ENCODE data around the gene CA12. TPM values are rescaled to one million over a fixed set of nuclear protein-coding genes. Genes with fewer than 3 reads are reported as not detected.
A peak's percentile ranks its signal among the peaks of the same experiment; 100 is the strongest.

The CA12 gene
- total and polyA plus RNA-seq, 9 of the 15 experiments (the other 6 are each of a cell fraction or from before 2014, with no cell fraction given), result 0.01 to 0.78 (median 0.15) TPM; not detected in 1

DNA sequence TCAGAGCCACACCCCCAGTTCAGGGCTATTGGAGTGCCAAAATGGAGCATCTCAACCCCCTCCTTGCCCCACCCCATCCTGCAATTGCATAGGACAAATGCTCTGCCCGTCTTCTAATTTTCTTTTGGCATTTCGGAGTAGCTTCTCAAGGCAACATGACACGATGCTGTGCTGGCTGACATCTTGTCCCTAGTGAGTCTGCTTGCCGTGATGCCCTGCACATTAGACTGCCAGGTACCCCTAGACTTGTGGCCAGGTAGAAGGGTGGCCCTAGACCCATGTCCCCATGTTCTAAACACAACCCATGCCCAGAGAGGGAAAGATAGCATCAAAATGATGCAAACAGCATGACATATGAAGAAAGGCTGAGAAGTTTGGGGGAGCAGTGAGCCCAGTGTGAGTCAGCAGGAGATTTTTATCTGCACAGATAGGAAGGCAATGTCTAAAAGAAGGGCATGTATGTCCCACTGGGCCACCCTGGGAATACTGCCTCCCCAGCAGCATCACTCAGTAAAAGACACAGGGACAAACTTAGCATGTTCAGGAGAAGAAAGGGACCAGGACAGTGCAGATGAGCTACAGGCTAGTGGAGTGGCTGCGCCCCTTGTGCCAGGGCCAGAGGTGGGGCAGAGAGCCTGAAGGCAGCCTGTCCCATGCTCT lies 36.8 kb downstream of the CA12 start (continued):
- TF ChIP-seq NR1H2 (CRISPR knock-in tag; IDR thresholded peaks at IDR 0.05), result no peak
- no peak for TF ChIP-seq MXI1 (IDR thresholded peaks at IDR 0.05; ENCODE audit: low read depth, low read length)
- no peak for TF ChIP-seq BDP1 (IDR thresholded peaks at IDR 0.05; ENCODE audit: insufficient read depth, insufficient read length)
- TF ChIP-seq TBL1XR1 (IDR thresholded peaks at IDR 0.05; ENCODE audit: low read length in 2 of 2), result peak in 1 of 2 experiments; percentile 54; a peak in 1 of 4 replicates
- no peak for TF ChIP-seq ZBTB8A (IDR thresholded peaks at IDR 0.05; ENCODE audit: partially characterized antibody)
- TF ChIP-seq NCOA2 (IDR thresholded peaks at IDR 0.05; ENCODE audit: partially characterized antibody in 2 of 2), result no peak
- TF ChIP-seq, protein P1, sequence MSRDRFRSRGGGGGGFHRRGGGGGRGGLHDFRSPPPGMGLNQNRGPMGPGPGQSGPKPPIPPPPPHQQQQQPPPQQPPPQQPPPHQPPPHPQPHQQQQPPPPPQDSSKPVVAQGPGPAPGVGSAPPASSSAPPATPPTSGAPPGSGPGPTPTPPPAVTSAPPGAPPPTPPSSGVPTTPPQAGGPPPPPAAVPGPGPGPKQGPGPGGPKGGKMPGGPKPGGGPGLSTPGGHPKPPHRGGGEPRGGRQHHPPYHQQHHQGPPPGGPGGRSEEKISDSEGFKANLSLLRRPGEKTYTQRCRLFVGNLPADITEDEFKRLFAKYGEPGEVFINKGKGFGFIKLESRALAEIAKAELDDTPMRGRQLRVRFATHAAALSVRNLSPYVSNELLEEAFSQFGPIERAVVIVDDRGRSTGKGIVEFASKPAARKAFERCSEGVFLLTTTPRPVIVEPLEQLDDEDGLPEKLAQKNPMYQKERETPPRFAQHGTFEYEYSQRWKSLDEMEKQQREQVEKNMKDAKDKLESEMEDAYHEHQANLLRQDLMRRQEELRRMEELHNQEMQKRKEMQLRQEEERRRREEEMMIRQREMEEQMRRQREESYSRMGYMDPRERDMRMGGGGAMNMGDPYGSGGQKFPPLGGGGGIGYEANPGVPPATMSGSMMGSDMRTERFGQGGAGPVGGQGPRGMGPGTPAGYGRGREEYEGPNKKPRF (IDR thresholded peaks at IDR 0.05; ENCODE audit: low read depth, low read length), result no peak
- TF ChIP-seq HDAC1 (IDR thresholded peaks at IDR 0.05), result no peak
- TF ChIP-seq, protein P2, sequence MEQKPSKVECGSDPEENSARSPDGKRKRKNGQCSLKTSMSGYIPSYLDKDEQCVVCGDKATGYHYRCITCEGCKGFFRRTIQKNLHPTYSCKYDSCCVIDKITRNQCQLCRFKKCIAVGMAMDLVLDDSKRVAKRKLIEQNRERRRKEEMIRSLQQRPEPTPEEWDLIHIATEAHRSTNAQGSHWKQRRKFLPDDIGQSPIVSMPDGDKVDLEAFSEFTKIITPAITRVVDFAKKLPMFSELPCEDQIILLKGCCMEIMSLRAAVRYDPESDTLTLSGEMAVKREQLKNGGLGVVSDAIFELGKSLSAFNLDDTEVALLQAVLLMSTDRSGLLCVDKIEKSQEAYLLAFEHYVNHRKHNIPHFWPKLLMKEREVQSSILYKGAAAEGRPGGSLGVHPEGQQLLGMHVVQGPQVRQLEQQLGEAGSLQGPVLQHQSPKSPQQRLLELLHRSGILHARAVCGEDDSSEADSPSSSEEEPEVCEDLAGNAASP (IDR thresholded peaks at IDR 0.05), result no peak
- peak; percentile 82; the same call in 1 of the 2 replicates for TF ChIP-seq MTA1 (IDR thresholded peaks at IDR 0.05; ENCODE audit: borderline replicate concordance)
- no peak for TF ChIP-seq PRPF4 (IDR thresholded peaks at IDR 0.05; ENCODE audit: insufficient read depth, low read depth, low read length, poor library complexity, severe bottlenecking)
- TF ChIP-seq ZC3H11A (IDR thresholded peaks at IDR 0.05; ENCODE audit: low read depth, low read length), result no peak
